ENCODE measurements around the gene MAST1.
"Not testable (repeated sequence)": the region's sequence is repeated elsewhere in the genome, so short reads cannot be mapped to it uniquely, and the experiment has no call there.

Gene MAST1

GRCh38 chr19:12838182-12838885, at the start of gene MAST1:
MAST1 (plus strand) TSS chr19:12838515; CDS start chr19:12838573, 58 bp downstream.
- no peak for DNase-seq (ENCODE audit: low read depth)

DNA sequence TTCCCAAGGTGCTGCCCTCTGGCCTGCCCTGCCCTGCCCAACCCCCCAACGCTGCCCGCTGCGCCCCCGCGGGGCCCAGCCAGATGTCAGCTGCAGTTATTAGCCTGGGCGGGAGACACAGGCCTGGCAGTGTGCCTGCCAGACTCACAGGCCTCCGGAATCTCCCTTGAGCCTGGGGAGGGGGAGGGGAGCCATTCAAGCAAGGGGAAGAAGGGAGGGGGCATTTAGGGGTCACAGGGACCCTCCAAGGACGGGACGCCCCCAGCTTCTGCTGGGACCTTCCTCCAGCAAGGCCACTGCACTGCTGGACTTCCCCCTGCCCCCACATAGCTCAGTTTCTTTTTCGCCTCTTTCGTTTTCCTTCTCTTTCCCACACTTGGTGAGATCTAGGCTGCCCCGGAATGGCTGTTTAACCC, 49.6 kb upstream of the MAST1 start:
- peak; percentile 79 for DNase-seq (ENCODE audit: low read depth)

DNA sequence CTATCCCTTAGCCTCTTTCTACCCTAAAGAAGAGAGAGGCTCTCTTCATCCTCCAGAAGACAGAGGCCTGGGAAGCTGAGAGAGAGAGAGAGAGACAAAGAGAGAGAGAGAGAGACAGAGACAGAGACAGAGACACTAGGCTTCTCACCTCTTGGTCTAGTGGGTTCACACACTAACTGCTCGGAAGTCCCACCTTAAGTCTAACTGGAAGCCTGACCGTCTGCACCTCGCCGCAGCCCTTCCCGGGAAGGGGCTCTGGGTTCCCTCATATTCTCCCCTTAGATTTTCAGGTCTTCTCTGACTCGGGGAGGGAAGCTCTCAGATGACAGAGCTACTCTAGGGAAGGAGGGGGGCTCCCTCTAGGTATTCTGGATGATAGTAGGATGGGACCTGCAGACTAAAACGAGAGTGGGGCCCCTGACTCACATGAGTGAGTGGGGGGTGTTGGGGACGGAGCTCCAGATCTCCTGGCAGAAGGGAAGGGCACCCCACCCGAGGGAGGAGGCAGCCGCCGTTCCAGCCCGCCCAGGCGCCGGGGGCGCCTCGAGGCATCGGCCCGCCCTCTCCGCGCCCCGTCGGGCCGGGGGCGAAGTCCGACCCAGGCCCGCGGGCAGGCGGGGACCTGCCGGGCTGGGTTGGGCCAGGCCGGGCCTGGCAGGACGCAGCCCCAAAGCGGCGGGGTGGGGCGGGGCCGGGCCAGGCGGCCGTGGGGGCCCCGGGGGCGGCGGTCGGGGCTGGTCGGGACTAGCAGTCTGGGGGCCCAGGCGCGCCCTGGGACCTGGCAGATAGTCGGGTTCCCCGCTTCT, 49.0 kb upstream of the MAST1 start:
- DNase-seq (ENCODE audit: low read depth): no peak

DNA sequence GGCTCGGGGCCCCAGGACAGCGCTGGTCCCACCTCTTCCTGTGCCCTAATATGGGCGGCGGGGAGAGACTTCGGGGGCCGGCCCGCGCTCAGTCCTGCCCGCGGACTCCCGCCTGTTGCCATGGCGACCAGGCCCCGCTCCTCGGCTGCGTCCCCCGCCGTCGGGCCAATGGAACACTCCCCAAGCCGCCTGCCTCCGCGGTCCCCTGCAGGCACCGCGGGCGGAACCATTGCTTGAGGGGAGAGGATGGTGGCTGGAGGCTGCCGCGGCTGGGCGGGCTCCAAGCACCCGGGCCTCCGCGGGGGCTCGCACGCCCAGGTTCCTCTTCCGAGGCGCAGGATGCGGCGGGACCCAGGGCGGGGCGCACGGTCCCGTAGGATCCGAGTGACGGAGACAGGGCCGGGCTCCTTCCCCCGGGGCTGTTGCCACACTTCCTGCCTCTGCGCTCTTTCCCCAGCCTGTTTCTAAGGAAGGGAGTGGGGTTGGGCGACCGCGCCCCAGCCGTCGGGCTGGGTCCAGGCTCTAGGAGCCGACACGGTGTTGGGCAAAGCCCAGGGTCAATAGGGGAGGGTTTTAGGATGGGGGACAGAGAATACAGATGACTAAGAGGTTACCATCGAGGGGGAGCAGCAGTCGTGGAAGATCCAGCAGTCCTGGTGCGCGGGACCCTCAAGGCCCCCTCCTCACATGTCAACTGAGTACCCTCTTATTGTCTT, 48.3 kb upstream of the MAST1 start:
- peak; percentile 95 for DNase-seq (ENCODE audit: low read depth)

- no peak for DNase-seq (ENCODE audit: low read depth)
Observed at GRCh38 chr19:12790628-12791344, 47.5 kb upstream of the MAST1 start.

DNA sequence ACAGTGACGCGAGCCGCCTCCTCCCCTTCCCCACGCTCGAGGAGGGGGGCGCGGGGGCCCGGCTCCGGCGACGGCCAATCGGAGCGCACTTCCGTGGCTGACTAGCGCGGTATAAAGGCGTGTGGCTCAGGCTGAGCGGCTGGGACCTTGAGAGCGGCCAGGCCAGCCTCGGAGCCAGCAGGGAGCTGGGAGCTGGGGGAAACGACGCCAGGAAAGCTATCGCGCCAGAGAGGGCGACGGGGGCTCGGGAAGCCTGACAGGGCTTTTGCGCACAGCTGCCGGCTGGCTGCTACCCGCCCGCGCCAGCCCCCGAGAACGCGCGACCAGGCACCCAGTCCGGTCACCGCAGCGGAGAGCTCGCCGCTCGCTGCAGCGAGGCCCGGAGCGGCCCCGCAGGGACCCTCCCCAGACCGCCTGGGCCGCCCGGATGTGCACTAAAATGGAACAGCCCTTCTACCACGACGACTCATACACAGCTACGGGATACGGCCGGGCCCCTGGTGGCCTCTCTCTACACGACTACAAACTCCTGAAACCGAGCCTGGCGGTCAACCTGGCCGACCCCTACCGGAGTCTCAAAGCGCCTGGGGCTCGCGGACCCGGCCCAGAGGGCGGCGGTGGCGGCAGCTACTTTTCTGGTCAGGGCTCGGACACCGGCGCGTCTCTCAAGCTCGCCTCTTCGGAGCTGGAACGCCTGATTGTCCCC, 46.8 kb upstream of the MAST1 start, which contains the start of gene JUNB:
Gene JUNB, plus strand, starts transcription at position 142 of the 706 bp plus-strand sequence. Its CDS starts 286 bp downstream, at position 428.
- peak; percentile 88 for DNase-seq (ENCODE audit: low read depth)

DNA sequence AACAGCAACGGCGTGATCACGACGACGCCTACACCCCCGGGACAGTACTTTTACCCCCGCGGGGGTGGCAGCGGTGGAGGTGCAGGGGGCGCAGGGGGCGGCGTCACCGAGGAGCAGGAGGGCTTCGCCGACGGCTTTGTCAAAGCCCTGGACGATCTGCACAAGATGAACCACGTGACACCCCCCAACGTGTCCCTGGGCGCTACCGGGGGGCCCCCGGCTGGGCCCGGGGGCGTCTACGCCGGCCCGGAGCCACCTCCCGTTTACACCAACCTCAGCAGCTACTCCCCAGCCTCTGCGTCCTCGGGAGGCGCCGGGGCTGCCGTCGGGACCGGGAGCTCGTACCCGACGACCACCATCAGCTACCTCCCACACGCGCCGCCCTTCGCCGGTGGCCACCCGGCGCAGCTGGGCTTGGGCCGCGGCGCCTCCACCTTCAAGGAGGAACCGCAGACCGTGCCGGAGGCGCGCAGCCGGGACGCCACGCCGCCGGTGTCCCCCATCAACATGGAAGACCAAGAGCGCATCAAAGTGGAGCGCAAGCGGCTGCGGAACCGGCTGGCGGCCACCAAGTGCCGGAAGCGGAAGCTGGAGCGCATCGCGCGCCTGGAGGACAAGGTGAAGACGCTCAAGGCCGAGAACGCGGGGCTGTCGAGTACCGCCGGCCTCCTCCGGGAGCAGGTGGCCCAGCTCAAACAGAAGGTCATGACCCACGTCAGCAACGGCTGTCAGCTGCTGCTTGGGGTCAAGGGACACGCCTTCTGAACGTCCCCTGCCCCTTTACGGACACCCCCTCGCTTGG, 46.1 kb upstream of the MAST1 start:
- DNase-seq (ENCODE audit: low read depth): no peak

DNA sequence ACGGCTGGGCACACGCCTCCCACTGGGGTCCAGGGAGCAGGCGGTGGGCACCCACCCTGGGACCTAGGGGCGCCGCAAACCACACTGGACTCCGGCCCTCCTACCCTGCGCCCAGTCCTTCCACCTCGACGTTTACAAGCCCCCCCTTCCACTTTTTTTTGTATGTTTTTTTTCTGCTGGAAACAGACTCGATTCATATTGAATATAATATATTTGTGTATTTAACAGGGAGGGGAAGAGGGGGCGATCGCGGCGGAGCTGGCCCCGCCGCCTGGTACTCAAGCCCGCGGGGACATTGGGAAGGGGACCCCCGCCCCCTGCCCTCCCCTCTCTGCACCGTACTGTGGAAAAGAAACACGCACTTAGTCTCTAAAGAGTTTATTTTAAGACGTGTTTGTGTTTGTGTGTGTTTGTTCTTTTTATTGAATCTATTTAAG, 45.4 kb upstream of the MAST1 start:
- DNase-seq (ENCODE audit: low read depth): no peak

GRCh38 chr19:12793290-12794195, 44.8 kb upstream of the MAST1 start:
- peak; percentile 78 for DNase-seq (ENCODE audit: low read depth)

DNA sequence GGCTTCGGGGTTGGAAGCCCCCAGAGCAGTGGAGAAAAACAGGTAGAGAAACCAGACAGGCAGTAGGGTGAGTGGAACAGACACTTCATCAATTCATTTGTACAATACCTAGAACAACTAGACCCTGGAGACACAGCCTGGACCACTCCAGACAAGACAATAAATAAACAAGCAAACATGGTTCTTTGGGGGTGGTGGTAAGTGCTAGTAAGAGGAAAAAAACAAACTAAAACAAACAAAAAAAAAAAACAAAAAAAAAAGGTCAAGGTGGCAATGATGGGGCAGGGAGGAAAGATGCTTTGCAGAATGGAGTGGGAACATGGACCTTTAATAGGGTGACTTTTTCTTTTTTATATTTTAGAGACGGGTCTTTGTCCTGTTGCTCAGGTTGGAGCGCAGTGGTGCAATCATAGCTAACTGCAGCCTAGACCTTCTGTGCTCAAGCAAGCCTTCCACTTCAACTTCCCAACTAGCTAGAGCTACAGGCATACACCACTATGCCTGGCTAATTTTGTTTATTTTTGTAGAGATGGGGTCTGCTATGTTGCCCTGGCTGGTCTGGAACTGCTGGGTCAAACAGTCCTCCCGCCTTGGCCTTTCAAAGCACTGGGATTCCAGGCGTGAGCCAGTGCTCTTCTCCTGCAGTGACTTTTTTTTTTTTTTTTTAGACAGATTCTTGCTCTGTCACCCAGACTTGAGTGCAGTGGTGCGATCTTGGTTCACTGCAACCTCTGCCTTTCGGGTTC, 43.9 kb upstream of the MAST1 start:
- no peak for DNase-seq (ENCODE audit: low read depth)

GRCh38 chr19:12794971-12795381, 43.3 kb upstream of the MAST1 start:
- no peak for DNase-seq (ENCODE audit: low read depth)

DNA sequence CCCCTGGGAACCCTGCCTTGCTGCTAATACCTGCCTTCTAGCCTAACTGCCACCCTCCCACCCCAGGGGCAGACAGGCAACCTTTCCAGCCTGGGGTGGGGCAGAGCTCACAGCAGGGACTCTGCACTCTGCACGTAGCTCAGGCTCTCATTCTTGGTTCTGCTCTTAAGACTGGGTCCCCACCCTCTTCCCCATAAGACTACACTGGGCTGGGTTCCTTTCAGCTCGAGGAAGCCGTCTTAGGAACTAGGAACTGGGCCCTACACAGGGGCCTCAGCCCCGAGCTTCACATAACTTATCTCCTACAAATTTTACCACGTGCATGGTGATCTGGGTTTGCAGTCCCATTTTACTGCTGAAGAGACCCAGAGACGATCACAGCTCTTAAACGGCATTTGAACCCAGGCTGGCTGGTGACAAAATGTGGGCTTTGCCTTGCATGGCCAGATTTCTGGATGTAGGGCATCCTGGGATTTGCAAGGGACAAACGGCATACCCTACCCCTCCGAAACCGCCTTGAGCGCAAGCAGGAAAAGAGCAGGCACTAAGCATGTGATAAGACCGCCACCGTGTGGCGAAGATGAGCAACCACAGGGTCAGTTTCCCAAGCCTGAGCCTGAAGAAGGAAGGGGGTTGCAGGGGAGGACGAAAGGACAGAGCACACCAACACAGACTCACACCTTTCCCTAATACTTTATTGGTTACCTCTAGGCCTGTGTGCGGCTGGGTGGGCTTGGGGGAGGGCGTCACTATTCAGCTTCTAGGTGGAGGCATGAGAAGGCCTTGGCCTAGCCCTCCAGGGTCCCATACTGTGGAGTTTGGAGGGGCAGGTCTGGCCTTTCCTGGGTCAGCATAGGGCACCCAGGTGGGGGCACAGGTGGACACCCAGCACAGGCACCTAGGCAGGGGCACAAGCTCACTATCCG, 41.9 kb upstream of the MAST1 start:
- DNase-seq (ENCODE audit: low read depth): no peak

- no peak for DNase-seq (ENCODE audit: low read depth)
Observed at GRCh38 chr19:12797141-12797587, 41.2 kb upstream of the MAST1 start.

GRCh38 chr19:12797607-12798006, 40.7 kb upstream of the MAST1 start:
- not testable (repeated sequence) for DNase-seq (ENCODE audit: low read depth)

- DNase-seq (ENCODE audit: low read depth): no peak
Observed at GRCh38 chr19:12799742-12800465, 38.4 kb upstream of the MAST1 start.

GRCh38 chr19:12800466-12800770, 37.9 kb upstream of the MAST1 start:
- no peak for DNase-seq (ENCODE audit: low read depth)

DNA sequence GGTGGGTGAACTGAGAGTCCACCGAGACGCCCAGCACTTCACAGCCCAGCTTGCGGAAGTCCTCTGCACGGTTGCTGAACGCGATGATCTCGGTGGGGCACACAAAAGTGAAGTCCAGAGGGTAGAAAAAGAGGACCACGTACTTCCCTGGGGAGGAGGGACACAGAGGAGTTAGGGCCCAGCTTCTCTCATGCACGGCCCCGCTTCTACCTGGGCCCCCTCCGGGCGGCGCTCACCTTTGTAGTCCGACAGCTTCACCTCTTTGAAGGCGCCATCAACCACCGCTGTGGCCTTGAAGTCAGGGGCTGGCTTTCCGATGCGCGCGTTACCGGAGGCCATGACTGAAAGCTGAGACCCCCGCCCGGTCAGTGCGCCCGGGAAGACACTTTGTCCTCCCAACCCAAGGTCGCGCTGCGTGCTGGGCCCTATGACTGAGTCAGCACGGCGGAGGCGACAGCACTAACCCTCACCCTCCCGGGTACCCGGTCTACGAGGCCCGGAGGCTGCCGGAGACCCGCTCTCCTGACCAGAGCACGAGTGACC, 37.3 kb upstream of the MAST1 start:
- DNase-seq (ENCODE audit: low read depth): no peak

Data from CMK (cell line).